NCI-H2196 (cell line): ENCODE measurements around the gene VSTM2L.

Source experiments
- DNase-seq: peaks from one replicate; lab custom pipeline; 2025; ENCODE audit not compliant: unreplicated experiment; lab: John Stamatoyannopoulos, UW

Gene VSTM2L

DNA sequence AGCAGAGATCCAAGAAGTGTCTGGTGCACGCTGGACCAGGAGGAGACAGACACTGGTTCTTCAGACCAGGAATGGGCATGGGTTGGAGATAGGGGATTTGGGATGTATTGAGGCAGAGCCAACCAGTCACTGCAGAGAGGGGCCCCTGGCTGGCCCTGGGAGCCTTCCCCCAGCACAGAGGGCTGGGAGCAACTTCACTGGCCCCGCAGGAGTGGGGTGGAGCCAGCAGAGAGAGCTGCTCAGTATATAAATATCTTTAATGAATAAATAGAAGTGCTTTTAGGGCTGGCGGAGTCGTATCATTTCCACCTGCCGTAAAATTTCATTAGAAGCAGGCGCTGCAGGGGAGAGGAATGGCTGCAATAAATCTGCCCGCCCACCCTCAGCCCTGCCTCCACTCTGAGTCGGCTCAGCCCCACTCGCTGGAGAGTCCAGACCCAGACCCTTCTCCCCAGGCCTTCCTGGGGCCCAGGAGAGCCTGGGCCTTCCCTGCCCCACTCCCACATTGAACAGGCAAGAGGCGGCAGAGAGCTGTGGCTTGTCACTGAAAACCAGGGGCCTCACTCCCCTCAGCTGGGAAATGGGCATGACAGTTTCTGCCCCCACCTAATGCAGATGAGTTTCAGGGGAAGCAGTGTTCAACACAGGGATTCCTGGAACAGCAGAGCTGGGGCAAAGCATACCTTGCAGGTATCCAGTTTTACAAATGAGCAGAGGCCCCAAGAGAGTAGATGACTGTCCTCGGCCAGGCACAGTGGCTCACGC is 23.9 kb upstream of the VSTM2L start:
- no peak for DNase-seq

DNA sequence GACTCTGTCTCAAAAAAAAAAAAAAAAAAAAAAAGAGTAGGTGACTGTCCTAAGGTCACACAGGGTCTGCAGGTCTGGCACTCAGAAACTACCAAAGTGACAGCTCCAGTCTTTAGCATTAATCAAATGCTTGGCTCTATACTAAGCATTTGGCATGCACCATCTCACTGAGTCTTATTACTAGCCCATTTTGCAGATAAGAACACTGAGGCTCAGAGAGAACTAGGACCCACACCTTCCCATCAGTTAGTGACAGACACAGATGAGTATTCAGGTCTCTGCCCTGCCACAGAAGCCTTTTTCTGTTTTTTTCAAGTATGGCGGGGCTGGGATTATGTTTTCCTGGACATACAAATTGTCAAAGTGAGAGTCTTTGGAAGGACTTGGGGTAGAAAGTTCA is 23.1 kb upstream of the VSTM2L start:
- DNase-seq: no peak

DNA sequence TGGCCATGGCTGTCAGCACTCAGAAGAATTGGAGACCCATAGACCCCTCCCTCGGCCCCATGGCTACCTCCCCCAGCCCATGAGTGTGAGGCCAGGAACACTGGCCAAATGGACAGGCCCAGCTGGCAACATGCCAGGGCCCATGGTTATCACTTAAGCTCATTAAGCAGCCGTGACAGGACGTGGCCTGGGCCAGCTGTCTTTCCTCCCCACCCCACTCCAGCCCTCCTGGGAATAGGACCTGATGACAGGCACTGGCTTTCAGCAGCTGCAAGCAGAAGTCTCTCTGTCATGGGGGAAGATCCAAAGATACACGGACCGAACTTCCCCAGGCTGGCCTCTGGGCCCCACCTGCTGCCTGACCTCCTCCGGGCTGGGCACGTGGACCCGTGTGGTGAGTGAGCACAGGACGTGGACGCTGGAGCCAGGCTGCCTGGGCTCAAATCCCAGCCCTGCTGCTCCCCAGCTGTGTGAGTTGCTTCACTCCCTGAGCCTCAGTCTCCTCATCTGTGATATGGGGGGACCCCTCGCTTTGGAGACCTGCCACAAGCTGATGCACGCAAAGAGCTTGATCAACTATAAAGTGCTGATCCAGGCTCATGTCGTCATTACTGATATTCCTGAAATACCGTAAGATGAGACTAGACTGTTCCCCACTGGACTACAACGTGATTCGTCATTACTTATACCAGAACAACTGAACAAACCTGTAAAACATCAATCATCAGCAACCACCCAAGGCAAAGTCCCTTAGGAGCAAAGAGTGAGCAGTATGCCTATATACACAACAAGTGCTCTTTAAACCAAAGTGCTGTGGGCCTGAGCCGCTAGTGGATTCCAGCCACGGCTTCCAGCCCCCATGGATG is 22.0 kb upstream of the VSTM2L start:
- DNase-seq: peak; percentile 51

DNA sequence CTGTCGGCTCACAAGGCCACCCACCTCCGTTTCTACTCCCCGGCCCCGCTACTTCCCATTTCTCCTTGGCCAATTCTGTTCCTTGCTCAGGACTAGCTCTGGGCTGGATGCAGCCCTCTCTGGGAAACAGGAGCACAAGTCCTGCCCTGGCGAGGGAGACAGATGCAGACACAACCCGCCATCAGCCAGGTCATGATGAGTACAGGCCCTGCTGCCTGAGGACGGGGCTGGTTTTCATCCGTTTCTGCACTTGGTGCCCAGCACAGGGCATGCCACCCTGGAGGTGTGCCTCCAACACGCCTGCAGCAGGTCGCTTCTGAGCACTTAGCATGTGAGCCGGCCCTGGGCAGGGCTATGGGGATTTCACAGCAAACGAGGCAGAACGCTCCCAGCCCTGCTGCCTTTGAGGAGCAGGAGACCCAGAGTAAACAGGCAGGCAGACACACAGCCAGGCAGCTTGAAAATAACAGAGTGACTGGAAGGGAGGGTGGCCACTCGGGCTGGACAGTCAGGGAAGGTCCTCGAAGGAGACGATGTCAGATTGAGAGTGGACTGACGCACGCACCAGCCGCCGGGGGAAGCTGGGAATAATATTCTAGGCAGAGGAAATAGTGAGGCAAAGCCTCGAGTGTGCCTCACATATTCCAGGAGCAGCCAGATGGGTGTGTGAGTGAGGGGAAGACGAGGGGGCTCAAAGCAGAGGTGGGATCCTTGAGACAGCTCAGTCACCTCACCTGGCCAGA is 21.2 kb upstream of the VSTM2L start:
- DNase-seq: no peak

DNA sequence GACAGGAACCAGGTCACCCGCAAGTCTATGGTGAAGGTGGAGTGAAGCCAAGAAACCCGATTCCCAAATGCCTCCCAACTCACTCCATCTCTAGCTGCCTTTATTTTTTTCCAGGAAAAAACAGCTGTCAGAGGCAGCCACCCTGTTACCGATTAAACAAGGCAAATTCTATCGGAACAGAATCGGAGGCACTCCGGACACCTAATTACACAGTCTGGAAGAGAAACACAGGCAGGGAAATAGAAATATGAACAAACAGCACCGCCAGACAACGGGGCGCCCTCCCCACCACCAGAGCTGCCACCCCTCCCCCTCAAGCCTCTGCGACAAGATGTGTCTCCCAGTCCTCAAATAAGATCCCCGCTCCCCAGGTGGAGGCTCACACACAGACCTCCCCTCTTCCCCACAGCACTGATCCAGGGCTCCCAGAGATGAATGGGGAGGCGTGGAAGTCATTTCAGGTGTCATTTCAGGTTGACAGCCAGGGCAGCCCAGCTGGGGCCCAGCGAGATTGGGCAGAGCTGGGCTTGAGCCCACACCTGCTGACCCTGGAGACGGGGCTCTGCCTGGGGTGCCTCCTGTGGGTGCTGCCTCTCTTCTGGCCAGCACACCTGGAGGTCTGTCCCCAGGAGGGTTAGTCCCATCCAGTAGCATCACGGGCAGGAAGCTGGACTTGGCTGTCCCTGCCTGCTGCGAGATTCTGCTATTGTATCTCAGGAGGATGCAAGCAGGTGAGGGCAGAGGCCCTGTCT is 19.8 kb upstream of the VSTM2L start:
- no peak for DNase-seq

DNA sequence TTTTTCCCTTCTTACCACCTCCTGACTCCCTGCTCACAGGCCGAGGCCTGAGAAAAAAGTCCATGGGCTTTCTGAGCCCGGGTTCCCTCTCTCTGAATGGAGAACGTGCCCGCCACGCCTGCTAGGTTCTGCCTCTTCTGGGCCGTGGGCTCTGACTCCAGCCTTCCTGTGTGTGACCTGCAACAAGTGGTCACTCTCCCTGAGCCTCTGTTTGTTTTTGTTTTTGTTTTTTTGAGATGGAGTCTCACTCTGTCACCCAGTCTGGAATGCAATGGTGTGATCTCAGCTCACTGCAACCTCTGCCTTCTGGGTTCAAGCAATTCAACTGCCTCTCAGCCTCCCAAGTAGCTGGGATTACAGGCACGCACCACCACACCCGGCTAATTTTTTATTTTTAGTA is 17.9 kb upstream of the VSTM2L start:
- DNase-seq: no peak

DNA sequence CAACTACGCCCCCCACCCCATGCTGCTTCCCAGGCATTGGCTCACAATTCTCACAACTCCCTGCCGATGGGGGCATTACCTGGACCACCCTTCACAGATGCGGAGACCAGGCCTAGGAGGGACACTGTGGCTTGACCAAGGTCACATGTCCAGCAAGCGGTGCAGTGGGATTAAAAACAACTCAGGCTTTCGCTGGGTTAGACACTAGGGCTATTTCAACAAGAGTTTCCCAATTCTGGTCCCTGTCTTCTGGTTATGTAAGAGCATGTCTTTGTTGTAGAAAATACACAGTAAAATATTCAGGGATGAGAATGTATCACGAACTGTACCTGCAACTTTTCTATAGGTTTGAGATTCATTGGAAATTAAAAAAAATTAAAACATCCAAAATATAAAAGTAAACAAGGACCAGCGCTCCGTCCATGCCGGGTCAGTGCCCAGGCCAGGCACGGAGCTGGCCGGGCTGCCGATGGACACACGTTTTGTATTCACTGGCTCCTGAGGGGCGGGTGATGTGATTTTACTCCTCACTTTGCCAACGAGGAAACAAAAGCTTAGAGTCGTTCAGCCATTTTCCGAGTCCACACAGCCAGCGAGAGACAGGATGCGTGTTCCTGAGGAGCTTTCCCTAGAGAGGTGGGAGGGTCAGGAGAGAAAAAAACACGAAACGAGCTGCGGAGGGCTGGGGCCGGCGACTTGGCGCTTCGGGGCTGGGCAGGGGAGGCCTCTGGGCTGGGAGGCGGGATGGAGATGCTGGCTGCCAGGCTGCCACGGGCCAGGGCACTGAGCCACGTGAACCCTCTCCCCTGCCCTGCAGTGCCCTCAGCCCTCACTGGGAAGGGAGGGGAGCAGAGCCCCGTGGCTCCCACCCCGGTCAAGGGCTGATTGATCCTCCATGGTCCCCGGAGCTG is 17.1 kb upstream of the VSTM2L start:
- no peak for DNase-seq

DNA sequence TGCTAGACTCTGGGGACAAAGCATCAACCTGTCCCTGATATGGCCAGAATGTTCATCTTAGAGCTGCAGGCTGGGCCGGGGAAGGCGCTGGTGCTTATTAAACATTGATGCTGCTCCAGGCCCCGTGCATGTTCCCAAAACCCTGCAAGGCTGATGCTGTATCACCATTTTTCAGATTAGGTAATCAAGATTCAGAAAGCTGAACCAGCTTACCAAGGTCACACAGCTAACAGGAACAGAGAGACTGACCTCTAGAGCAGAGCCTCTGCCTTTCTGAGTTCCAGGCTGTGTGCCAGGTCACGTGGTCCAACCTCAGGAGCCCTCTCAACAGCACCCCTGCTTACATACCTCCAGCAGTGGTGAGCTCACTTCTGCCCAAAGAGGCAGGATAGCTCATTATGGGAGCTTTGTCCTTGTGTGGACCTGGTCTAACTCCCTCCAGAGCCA is 16.1 kb upstream of the VSTM2L start:
- DNase-seq: peak; percentile 19

DNA sequence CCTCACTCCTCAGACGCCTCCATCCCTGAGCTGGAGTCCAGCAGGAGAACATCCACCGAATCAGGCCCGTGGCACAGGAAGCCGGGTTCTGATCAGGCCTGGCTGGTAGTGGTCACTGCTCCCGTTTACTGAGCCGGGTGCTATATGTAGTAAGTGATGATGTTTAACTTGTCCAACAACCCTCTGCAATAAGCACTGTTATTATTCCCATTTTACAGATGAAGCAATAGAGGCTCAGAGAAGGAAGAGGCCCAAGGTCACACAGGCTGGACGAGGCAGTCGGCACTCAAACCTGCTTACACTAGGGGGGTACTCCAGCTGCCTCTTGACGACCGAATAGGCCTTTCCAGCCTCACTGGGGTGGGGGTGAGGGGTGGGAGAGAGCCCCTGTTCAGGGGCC is 14.3 kb upstream of the VSTM2L start:
- no peak for DNase-seq

DNA sequence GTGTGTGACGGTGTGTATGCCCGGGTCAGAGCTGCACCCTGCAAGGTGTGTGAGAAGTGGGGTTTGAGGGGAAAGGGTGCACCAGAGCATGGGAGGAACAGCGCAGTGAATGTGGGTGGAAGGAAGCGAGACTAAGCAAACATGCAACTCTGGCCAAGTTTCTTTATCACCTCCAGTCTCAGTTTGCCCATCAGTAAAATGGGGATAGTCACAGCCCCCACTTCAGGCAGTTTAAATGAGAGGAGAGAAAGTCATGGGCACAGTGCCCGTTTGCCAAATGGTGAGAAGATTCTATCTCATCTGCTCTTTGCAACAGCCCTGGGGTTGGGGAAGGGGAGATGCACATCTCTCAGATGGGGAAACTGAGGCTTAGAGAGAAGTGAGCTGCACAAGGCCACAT is 12.8 kb upstream of the VSTM2L start:
- DNase-seq: no peak

DNA sequence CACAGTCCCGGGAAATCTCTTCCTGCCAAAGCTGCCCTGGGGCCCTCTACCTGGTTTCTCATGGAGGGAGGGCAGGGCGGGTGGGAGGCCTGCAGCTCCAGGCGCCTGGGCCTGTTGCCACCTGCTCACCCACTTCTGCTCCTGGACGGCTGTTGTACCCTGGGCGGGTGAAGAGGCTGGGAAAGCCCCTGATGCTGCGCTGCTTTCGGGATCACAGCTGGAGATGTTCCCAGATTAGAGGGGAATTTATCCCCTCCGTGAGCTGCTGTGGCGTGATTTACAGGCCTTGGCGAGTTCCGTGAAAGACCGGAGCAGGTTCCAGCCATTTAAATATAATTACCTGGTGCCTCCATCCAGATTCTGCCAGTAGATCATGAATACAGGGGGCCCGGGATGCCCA is 12.3 kb upstream of the VSTM2L start:
- DNase-seq: no peak

DNA sequence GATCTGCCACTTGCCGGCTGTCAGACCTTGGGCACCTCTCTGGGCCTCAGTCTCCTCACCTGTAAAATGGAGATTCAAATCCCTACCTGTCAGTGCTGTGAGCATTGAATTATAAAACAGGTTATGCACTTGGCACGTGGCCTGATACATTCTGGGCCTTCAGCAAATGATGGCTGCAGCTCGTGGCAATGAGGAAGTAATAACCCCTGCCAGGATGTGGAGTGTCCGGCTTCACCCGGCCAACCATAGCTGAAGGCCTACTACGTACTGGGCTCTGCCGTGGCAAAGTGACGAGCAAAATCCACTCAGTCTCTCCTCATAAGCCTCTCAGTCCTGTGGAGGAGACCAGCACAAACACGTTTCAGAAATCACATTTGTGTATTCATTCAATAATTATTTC is 10.9 kb upstream of the VSTM2L start:
- DNase-seq: no peak

DNA sequence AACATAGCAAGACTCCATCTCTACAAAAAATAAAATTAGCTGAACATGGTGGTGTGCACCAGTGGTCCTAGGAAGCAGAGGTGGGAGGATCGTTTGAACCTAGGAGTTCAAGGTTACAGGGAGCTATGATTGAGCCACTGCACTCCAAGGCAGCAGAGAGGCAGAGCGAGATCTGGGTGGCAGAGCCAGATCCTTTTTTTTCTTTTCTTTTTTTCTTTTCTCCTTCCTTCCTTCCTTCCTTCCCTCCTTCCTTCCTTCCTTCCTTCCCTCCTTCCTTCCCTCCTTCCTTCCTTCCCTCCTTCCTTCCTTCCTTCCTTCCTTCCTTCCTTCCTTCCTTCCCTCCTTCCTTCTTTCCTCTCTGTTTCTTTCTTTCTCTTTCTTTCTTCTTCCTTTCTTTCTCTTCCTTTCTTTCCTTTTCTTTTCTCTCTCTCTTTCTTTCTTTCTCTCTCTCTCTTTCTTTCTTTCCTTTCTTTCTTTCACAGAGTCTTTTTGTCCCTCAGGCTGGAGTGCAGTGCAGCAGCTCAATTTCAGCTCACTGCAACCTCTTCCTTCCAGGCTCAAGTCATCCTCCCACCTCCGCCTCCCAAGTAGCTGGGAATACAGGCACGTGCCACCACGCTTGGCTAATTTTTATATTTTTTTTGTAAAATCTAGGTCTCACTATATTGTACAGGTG is 9.2 kb upstream of the VSTM2L start:
- no peak for DNase-seq

DNA sequence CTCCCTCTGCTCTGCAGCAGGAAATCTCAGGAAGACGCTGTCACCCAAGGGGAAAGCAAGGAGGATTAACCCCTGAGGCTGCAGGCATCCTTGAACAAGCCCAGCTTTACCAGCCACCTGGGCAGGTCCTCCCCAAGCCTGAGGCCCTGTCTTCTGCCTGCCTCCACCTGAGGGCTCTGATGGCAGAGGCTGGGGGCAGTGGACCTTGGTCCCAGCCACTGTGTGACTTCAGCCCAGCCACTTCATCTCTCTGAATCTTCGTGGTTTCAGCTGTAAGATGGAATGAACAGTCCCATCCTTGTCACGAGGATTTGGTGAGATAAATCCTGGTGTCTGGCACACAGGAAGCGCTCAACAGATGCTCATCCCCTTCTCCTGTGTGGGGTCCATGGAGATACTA is 8.5 kb upstream of the VSTM2L start:
- DNase-seq: no peak

DNA sequence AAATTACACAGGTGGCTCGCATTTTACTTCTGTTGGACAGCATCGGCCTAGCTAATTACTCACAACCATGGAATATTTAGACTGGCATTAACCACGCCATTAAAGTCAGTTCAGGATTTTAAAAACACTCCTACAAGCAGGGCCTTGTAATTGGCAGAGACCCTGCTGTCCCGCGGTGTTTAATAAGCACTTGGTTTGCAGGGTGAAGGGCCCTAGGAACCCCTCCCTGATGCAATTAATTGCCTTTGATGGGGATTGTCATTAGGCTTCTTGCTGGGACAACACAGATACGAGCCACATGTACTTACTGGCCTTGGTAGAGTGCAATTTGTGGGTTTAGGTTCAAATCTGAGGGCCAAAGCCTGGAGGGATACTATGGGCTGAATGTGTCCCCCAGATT is 7.8 kb upstream of the VSTM2L start:
- DNase-seq: no peak

DNA sequence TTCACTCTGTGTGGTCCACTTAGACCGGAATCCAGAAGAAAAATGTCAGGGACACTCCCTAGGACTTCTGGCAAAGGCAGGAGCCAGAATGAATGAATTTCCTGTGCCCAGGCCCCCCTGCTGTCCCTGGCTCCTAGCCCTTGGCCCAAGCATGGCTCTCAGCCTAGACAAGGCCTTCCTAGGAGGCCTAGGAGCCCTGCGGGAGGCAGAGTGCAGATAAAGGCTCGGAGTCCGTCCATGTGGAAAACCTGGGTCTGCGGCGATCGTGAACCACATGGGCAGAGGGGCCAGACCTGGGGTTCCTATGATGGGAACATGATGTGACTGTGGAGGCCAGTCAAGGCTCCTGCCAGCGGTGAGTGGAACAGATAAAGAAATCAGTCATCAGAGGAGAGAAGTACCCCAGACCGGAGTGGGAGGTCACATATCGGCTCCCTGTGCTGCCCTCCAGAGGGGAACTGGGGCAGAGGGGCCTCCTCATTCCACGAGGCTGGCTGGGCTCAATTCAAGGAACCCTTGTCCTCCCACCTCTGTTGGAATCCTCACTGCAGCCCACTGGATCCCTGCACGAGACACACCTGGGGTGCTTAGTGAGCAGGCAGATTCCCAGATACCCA is 5.9 kb upstream of the VSTM2L start:
- DNase-seq: no peak

DNA sequence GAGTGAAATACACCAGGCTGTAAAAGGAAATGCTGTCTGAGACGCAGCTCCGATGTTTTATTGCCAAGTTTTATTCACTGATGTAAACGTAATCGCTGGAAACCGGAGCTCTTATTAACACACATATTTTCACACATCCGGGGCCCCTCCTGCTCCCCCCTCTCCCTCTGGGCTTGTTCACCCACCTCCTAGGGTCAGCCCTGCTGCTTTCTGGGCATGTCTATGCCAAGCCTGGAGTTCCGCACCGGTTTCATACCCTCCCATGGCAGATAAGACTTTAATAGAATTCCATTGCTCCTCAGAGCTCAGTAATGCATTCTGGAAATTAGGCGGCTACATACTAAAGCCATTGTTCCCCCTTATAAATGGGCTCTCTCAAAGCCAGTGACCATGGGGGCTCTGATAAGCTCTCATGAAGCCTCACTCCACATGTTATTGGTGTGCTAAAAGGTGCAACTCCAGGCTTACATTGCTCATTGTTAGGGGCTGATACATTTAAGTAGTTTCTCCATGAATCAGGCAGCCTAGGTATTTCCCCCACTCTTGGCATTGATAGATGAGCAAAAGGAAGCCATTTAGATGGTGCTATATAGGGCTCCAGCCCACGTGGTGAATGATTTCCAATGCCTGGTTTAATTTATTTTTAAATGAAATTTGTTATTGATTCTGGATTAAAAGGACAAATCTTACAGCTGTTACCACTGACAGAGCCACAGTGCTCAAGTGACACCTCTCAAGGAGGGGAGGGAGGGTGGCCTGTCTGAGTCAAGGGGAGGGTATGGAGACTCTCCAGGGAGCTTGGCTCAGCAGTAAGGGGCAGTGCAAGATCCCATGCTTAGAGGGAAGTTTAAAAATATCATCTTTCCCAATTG is 4.5 kb upstream of the VSTM2L start:
- DNase-seq: no peak
